ENCODE data around the gene RAET1G. TPM values are rescaled to one million over a fixed set of nuclear protein-coding genes. Genes with fewer than 3 reads are reported as not detected.
"Not testable (repeated sequence)": the region's sequence is repeated elsewhere in the genome, so short reads cannot be mapped to it uniquely, and the experiment has no call there.

Gene RAET1G
- total RNA-seq, 1 donor from 2014 or later: 0.35 TPM

DNA sequence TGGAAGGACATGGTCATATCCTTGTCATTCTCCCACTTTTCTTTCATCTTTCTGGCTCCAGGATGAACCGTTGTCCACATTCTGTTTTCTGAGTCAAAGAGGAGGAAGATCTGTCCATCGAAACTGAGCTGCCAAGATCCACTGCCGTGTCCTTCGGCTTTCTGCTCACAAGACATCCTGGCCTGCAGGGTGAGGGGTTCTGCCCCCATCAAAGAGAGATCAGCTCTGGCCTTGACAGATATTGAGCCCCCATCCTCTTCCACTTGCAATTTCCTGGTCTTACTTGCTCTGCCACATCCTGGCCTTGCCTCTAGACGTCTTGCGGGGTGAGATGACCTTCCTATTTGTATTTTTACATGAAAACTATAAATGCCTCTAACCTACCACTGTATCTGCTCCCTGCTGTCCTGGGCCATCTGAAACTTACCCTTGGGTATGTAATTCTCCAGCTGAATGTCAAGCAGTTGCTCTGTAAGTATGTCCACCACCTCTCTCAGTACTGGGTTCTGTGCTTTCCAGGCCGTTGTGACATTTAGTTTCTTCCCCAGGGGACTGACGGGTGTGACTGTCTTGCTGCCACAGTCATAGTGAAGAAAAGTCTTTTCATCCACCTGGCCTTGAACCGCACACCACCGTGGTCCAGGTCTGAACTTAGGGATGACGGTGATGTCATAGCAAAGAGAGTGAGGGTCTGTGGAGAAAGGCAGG, 3.6 kb downstream of the RAET1G start:
- DNase-seq (ENCODE audit: low spot score): peak; percentile 63
- intact Hi-C loops (cut with DNase I): not testable (repeated sequence)

DNA sequence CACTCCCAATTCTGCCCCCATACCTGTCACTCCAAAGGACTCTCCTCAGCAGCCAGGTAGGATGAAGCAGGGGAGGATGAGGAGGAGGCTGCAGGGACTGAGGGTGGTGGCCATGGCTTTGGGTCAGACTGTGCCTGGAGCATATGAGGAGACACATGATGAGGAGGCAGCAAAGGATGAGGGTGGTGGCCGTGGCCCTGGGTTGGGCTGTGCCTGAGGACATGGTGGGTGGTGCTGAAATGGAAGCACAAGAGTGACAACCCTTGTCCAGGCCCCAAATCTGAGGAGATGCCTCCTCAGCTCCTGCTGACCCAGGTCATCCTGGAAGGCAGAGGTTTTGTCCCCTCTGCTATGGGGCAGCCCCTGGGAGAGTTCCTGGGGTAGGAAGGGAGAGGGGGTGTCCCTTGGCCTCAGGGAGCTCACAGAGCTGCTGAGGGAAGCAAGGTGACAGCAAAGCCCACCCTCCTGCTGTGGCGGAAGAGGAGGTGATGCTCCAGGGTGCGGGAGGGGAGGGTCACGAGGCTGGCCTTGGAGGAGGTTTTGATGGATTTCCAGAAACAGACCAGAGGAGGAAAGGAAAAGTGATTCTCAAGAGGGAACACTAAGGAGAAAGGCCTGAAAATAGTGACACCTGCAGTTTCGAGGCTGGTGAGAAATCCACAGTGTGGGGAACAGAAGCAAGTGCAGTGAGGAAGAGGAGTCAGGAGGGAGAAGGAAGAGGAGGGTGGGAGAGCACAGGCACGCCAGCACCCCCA, 4.6 kb downstream of the RAET1G start:
- peak; percentile 29 for DNase-seq (ENCODE audit: low spot score)
- intact Hi-C loops (cut with DNase I): no loop called here

DNA sequence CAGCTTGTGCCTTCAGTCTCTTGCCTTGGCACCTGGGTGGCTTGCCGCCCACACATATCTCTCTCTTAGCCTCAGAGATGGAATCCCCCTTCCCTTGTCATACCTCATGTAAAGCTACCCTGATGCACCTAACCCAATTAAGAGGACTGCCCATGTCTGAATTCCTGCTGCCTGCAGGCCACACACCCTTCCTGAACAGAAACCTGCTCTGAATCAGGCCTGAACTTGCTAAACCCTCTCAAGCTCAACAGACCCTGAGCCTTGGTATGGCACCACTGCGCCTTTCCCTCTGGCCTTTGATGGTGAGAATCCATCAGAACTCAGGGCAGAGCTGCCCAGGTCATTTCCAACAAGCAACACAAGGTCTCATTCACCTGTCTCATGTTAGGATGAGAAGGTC, 5.2 kb downstream of the RAET1G start:
- intact Hi-C loops (cut with DNase I): no loop called here
- DNase-seq (ENCODE audit: low spot score): no peak

DNA sequence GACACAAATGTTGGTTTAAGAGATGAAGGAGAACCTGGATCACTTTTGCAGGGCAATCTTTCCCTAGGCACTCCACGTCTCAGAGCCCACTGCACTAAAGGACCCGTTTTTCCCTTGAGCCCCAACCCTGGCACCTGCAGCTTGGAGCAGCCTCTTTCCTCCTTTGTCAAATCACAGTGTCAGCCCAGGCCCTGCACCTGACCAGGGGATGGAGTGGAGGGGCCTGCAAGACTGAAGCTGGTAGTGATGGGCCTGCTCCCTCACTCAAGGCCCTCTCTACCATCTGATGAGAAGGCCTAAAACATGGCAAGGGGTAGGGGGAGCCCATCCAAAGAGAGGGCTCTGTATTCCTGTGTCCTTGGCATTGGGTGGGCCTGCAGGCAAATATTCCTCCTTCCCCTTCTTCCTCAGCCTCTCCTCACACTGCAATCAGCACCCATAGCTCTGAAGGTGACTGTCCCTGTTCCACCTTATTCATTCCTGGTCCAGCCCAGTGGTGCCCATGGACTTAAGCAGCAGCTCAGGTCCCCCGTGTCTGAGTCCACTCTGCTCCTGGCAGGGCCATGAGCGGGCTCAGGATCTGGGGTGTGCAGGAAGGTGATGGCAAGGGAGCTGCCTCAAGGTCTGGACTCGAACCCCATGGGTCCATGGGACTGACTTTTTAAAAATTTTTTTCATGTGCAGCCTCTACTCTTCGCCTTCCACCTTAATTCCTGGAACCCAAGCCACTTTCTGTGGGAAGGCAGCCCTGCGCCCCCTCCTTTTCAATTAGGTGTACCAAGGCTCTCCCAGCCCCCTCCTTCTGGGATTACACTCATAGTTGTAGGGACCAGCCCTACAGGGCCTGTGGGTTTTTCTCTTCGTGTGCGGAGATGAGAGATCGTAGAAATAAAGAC, 6.7 kb downstream of the RAET1G start:
- intact Hi-C loops (cut with DNase I): no loop called here
- DNase-seq (ENCODE audit: low spot score): peak; percentile 58

DNA sequence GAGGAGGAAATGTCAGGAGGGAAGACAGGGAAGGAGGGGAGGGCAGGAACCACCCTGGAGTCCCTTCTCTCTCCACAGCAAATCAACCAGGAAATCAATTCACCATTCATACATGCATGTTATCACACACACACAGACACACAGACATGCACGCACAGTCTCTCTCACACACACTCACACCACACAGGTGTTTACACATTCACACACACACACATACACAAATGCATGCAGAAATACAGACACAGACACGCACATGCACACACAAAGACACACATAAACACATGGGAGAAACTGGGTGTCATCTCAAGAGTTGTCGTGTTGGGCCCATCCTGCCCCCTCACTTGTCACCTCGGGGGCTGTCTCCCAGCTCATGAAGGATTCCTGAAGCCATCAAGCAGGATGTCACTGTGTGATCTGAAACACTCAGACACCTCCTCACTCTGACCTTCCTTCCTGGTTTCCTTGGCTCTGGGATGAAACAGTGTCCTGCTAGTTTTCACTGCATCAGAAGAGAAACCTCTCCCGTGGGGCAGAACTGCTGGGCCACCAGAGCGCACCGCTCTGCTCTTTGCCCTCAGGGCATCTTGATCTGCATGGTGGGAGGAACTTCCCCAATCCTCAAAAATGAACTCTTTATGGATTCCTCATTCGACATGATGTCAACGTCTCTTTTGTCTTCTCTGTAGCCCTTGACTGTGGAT, 9.2 kb downstream of the RAET1G start:
- intact Hi-C loops (cut with DNase I): no loop called here

DNA sequence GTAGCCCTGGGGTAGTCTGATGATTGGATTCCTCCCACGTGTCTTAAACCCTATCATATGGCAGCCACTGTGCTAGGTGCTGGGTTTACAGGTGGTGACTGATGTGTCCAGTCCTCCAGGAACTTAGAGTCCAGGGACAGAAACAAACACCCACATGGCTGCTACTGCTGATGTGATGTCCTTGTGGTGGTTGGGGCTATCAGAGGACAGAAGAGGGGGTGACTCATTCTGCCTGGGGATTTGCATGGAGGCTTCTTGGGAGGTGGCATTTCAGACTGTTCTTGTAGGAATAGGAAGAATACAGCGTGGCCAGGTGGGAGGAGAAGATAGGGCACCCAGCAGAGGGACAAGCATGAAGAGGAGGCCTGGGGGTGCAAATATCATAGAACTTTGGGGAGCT, 9.8 kb downstream of the RAET1G start:
- intact Hi-C loops (cut with DNase I): no loop called here
- peak; percentile 29 for DNase-seq (ENCODE audit: low spot score)

More for the DNA sequence above, 9.2 kb downstream of the RAET1G start:
- peak; percentile 43 for DNase-seq (ENCODE audit: low spot score)

DNA sequence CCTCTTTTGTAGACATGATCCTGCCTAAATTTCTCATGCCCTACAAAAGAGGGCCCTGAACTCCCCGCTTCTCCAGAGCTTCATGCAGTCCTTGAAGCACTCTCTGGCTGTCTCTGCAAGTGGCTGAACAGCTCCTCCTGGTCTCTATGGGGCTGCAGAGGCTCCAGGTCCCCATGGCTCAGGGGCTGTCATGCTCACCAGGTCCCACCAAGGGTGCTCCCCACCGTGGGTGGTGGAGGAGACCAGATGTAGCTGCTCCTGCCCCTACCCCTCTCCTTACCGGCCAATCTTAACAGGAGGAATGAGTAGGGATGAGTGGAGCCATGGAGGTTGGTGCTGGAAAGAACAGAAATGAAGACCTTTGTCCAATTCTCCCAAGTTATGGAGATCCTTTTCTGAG, 10.2 kb downstream of the RAET1G start:
- peak; percentile 36 for DNase-seq (ENCODE audit: low spot score)
- intact Hi-C loops (cut with DNase I): not testable (repeated sequence)

DNA sequence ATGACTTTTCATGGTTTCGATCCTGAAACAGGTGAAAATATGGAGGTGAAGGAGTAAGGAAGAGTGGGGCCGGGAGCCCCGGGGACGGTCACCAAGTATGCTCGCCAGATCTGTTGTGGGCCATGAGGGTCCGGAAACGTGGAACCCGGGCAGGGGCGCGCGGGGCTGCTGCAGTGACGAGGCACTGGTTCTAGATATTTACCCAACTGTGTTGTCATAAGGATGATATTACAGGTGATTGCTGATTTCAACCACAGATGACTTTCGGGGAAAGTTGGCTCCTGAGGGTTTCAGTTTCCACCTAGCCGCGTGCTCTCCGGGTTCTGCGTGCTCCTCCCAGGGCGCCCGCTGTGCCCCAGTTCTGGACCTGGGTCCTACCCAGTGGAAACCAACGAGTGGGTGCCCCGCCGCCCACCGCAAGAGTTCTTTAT, 12.2 kb downstream of the RAET1G start:
- peak; percentile 46 for DNase-seq (ENCODE audit: low spot score)

DNA sequence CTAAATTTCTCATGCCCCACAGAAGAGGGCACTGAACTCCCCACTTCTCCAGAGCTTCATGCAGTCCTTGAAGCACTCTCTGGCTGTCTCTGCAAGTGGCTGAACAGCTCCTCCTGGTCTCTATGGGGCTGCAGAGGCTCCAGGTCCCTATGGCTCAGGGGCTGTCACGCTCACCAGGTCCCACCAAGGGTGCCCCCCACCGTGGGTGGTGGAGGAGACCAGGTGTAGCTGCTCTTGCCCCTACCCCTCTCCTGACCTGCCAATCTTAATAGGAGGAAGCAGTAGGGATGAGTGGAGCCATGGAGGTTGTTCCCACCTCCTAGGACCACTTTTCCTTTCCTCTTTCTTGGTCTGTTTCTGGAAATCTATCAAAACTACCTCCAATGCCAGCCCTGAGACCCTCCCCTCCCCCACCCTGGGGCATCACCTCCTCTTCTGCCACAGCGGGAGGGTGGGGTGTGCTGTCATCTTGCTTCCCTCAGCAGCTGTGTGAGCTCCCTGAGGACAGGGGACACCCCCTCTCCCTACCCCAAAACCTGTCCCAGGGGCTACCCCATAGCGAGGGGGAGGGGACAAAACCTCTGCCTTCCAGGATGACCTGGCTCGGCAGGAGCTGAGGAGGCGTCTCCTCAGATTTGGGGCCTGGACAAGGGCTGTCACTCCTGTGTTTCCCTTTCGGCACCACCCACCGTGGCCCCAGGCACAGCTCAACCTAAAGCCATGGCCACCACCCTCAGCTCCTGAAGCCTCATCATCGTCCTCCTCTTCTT, 13.0 kb downstream of the RAET1G start:
- peak; percentile 46 for DNase-seq (ENCODE audit: low spot score)
- intact Hi-C loops (cut with DNase I): no loop called here

More for the DNA sequence above, 12.2 kb downstream of the RAET1G start:
- intact Hi-C loops (cut with DNase I): no loop called here

DNA sequence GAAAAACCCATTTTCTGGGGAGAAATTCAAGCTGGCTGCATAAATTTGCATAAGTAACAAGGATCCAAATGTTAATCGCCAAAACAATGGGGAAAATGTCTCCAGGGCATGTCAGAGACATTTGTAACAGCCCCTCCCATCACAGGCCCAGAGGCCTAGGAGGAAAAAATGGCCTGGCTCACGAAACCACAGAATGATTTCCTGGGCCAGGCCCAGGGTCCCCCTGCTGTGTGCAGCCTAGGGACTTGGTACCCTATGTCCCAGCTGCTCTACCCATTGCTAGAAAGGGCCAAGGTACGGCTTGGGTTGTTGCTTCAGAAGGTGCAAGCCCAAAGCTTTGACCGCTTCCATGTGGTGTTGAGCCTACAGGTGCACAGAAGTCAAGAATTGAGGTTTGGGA, 14.4 kb downstream of the RAET1G start:
- intact Hi-C loops (cut with DNase I): not testable (repeated sequence)
- peak; percentile 24 for DNase-seq (ENCODE audit: low spot score)

DNA sequence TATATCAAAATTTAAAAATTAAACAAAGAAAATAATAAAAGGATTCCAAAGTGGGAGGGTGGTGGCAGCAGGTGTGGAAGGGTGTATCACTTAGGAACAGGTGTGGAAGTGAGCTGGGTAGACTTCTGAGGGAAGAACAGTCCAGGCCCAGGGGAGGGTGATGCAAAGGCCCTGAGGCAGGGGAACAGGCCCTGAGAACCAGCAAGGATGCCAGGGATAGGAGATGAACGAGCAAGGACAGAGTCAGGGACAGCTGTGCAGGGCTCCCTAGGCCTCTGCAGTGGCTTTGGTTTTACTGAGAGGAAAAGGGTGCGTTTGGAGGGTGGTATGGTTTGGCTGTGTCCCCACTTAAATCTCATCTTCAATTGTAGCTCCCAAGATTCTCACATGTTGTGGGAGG, 15.6 kb downstream of the RAET1G start:
- intact Hi-C loops (cut with DNase I): no loop called here
- DNase-seq (ENCODE audit: low spot score): peak; percentile 39

DNA sequence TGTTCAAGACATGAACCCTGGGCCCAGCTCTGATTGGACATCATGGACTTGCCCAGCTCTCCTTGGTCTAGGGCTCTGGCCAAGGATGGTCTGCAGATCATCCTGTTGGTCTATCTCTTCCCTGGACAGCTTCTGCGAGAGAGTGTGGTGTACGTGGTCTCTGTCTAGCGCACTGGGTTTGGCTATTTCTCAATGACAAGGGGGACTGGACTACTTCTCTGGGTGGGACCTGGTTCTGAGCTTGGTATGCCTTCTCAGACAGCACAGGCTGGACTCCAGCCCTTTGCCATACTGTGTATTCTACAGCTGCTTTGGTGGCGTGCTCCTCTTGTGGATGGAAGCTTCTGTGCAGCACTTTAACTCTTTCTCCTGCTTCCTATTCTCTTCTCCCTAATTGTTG, 16.5 kb downstream of the RAET1G start:
- intact Hi-C loops (cut with DNase I): no loop called here
- no peak for DNase-seq (ENCODE audit: low spot score)

DNA sequence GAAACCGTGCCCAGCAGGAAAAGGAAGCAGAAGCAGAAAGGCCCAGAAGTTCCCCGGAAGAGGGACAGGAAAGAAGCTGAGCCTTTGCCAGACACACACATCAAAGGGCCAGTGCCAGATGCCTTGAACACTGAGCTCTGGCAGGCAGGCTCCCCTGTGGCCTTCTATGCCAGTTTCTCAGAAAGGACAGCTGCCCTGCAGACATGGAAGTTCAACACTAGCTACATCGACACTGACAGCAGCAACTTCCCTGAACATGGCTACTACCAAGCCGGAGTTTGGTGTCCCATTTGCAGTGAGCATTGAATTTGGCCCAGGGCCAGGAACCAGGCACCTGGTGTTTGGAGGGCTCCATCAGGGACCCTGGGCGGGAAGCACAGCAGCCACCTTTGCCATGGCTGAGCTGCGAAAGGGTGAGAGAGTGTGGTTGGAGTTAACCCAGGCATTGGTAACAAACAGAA, 17.0 kb downstream of the RAET1G start:
- intact Hi-C loops (cut with DNase I): no loop called here

DNA sequence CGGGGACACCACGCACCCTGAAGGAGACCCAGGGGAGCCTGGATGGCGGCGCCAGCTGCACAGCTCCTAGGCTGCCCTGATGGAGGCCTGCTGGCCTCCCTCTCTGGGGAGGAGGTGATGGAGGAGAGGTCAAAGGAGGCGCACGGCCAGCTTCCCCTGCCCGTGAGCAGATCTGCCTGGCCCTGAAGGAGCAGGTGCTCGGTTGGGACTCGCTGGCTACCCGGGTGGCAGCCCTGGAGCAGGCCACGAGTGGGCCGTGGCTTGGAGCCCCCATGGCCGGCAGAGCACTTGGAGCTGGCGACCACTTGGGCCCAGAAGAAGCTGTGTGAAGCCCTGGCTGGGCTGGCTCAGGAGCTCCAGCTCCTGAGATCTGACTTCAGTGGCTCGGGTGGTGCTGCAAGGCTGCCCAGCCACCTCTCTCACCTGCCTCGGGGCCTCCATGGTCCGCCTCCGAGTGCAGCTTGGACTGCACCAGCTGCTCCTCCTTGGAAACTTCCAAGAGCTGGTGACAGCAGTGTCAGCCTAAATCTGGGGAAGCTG, 17.5 kb downstream of the RAET1G start:
- intact Hi-C loops (cut with DNase I): no loop called here
- DNase-seq (ENCODE audit: low spot score): peak; percentile 59

More for the DNA sequence above, 17.0 kb downstream of the RAET1G start:
- peak; percentile 68 for DNase-seq (ENCODE audit: low spot score)

DNA sequence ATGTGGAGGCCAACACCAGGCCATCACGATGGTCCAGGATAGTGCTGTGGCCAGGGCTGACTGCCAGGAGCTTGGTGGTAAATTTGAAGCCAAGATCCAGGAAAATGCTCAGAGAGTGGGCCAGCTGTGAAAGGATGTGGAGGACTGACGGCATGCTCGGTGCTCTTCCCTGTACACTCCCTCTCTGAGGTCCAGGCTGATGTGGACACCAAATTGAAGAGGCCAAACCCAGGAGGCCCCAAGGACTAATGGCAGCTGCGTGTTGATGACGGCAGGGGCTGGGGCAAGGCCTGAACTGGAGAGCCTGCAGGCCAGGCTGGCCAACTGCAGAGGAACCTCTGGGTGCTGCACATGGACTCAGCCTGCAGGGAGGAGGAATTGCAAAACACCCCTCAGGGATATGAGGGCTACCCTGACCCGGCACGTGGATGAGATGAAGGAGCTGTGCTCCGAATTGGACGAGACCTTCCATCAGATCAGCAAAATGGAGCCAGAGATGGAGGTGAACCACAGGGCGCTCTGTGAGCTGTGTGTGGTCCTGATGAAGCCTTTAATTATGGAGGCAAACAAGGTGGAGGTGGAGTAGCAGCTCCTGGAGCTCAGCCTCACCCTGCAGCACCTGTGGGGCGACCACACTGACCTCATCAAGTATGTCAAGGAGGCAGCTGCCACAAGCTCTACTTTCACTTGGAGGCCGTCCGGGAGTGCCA, 18.1 kb downstream of the RAET1G start:
- DNase-seq (ENCODE audit: low spot score): peak; percentile 63
- intact Hi-C loops (cut with DNase I): no loop called here

DNA sequence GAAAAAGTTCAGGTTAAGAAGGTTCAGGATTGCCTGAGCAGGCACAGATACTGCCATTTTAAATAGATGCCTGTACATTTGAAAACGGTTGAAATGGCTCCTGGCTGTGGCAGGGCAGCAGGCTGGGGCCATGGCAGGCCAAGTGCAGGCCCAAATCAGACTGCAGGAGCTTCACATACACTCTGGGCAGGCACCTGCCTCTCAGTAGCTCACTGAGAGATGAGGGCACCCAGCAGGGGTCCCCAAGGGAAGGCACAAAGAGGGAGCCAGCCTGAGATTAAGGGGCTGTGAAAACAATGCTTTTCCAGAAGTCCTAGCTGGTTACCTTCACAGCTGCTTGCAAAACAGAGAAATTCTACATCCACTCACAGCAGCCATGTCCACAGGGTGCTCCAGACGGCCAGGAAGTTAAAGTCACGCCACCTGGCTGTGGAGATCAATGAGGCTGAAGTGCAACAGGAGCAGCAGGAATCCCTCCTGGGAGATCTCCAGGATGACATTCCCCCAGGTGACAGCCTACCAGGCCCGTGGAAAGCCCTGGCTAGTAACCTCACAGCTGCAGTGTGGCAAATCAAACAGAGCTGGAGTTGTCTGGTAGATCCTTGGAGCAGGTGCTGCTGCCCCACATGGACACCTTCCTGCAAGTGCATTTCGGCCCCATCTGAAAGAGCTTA, 18.8 kb downstream of the RAET1G start:
- DNase-seq (ENCODE audit: low spot score): peak; percentile 50
- intact Hi-C loops (cut with DNase I): no loop called here

DNA sequence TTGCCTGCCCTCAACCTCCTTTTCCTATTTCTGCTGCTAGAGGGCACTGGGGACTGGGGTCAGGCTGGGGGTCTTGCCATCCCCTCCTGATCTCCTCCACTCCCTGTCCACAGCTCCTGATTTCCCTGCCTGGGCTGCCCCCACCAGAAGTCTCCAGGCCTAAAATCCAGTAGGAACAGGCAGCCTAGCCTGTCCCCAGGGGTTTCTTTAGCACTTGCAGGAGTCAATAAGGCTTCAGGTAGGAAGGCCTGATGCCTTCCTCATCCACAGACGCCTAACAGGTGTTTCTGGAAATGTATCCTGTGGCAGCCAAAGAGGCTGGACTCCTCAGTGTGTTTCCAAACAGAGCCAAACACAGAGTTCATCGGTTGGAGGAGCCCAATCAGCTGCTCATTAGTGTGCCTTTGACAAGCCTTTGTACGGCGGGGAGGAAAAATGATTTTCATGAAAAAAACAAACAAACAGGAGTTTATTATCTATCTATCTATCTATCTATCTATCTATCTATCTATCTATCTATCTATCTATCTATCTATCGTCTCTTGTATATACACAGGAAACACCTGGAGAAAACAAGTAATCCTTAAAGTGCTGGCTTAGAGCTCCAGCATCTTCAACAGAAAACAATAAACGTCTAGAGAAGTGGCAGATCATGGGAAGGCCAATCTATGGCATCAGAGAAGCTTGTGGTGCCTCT, 21.3 kb downstream of the RAET1G start:
- peak; percentile 71 for DNase-seq (ENCODE audit: low spot score)
- intact Hi-C loops (cut with DNase I): no loop called here

Measured in cardiac septum (tissue), 1 donor.